Stimulated activated CD8-positive, alpha-beta memory T cell treated with anti-CD3 and anti-CD28 coated beads, Interleukin-4, amount 100 ng/mL, for 48 hours (primary cell): ENCODE measurements around the gene MAST4.
"Not testable (repeated sequence)": the region's sequence is repeated elsewhere in the genome, so short reads cannot be mapped to it uniquely, and the experiment has no call there.

Experiments
- DNase-seq: peaks from one replicate; pipeline ENCODE4 v3.0.0-alpha.2; 2020

The MAST4 gene

DNA sequence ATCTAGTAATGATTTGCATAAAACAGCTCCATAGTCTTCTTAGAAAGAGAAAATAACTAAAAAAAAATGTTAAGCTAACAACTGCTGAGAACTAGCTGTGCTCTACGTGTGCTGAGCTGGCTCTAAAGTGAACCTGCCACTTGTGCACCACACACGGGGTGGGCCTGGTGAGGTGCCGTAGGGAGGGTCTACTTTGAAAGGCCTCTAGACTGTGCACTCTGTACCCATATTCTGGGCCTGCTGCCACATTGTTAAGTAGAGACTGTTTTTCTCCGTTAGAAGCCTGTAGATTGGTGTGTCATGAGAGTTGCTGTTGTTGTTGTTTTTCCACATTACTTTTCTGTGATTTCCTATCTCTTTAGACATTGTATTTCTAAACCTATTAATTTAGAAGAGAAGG, 506.5 kb downstream of the MAST4 start:
- no peak for DNase-seq

DNA sequence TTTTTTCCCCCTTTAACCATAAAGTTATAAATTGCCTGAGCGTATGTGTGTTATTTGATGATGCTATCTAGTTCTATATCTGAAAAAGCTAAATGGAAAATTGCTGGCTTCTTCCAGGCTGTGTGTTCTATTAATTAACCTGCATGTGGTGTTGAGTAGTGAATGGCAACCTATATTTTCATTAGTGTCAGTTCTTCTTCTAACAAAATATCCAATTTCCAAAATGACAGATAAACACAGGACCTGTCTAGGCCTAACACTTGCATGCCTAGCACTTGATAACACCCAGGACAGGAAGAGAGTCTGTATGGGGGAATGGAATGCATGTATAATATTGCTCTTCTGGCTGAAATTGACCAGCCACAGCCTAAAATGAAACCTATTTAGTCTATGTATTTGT, 508.7 kb downstream of the MAST4 start:
- no peak for DNase-seq

DNA sequence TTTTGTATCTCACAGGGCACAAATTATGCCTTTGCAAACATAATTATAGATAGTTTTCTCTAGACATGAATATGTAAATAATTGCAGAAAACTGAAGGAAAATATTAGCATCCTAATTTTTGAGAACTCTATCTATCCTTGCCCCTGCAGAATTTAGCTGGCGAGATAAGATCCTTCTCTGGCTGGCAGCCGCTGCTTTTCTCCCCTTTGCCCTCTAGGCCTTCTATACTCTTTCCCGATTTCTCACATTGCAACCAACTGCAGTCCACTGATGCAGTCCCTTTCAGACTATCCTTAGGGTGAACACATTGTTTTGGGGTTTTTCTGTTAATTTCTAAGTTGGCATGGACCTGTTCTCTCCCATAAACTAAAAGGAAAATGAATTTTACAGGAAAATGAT, 509.1 kb downstream of the MAST4 start:
- DNase-seq = no peak

DNA sequence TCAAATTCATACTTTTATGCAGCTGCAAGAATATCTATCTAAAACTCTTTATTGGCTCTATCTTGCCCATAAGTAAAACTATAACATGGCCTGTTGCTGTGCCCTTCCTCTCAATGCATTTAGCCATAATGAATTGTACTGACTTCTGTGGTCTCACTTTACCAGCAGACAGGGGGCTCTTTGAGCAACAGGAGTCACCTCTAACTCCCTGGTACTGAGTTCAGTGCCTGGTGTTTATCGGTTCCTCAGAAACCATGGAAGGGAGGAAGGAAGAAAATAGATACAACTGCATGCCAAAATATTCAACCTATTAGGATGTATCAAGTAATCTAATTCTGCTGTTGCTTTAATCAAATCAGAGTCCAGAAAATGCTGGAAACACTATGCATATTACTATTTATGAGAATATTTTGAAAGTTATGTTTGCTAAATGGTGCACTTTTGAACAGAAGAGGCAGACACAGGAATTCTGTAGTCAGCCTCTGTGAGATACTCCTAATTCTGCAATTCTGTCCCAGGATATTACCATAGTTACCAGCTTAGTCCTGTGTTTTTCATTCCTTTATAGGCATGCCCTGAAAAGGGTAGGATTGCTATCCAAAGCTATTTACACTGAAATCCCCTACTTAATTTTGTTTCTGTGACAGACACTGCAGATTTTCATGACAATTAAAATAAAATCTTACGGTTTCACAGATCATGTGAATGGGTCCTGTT, 510.6 kb downstream of the MAST4 start:
- no peak for DNase-seq

DNA sequence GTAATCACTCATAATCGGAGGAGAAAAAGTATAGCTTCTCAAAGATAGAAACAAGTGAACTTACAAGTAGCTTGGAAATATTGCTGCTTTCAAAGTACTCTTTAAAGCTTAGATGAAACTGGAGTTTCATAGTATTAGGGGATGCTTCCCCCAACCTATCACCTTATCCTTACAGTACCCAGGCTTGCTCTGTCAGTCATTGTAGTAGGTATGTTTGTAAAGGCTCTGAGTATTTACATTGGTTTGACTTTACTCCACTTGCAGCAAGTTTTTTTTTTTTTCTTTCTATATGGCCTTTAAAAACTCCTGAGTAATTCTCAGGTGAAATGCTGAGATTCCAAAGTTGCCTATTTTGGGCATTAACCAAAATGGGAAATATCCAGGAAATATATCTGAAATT, 515.6 kb downstream of the MAST4 start:
- DNase-seq = no peak

DNA sequence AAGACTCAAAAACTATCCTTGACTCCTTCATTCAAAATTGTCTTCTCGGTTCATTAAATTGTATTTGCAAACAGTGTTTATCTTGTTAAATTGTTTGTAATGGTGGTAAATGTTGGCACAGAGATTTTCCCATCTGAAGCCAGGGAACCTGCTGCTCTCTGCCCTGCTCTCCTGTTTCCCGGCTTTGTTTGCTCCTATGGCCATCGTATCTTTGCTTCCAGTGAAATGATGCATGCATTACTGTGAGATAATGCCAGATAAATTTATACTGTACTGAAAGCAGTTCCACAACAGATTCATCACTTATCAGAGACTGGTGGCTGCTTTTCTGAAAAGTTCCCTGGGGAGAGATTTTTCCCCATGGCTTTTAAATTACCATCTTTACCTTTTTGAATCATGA, 519.1 kb downstream of the MAST4 start:
- DNase-seq = no peak

DNA sequence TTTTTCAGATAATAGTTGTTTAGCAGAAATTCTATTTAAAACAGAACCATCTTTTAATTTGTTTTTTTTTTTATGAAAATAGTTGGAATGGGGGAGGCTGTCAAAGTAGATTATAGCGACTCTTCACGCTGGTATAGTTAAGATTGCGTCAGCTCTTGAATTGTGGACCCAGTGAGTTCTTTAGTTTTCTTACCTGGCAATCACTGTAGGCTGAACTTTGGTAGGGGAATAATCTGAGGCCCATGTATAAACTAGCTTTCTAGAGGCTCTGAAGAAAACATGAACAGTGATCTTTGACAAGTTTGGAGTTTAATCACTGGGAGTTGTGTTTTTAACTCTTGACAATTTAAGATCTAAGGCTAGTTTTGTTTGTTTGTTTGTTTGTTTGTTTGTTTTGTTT, 519.6 kb downstream of the MAST4 start:
- DNase-seq = no peak

DNA sequence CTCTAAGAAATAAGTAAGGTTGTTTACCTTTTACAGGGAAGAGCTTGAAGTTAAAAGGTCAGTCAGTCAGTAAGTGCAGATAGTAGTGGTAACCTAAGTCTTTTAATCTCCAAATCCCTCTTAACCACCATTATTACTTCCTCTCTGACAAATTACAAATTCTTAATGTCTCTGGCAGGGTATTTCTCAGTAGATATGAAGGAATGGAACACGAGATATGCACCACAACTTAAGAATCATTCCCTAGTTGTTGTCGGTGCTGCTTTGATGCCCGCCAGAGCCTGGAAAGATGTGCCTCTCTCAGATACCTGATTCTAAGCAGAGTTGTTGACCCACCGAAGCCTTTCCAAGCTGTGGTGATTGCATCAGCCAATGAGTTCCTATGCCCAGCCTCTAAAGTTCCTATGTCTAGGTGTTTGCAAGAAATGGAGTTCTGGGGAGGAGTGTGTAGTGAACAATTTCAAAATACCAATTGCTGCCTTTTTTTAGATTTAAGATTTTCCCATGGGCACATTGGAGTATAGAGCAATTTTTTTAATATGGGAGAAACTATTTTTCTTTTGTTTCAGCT, 521.9 kb downstream of the MAST4 start:
- DNase-seq = no peak

DNA sequence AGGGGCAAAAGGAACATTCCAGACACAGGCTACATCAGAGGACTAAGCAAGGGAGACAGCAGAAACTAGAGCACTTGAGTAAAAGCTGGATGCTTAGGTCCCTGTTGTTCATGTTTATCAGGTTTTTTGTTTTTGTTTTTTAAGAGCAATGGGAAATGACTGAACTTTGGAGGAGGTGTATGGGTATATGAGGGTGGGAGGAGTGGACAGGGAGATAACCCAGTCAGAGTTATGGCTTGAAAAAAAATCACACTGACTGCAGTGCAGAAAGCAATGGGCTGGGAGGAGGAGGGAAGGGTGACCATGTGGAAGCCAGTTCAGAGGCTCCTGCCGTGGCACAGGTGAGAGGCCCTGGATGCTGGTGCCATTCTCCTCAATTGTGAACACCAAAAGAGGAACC, 522.8 kb downstream of the MAST4 start:
- no peak for DNase-seq

DNA sequence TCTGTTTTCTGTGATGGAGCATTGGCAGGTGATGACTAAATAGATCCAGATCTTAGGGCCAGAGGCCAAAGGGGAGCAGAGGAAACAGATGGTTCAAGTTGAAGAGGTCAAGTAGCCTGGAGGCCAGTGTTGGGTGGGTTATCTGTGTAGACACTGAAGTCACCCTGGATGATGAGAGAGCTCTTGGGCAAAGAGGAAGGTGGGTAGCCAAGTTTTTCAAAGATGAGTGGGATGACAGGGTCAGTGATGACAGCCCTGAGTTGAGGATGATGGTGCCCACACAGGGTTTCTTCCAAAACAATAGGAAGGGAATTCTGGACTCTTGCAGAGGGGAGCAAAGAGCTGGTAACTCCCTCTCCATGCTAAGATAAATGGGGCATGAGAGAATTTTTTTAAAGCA, 523.8 kb downstream of the MAST4 start:
- no peak for DNase-seq

DNA sequence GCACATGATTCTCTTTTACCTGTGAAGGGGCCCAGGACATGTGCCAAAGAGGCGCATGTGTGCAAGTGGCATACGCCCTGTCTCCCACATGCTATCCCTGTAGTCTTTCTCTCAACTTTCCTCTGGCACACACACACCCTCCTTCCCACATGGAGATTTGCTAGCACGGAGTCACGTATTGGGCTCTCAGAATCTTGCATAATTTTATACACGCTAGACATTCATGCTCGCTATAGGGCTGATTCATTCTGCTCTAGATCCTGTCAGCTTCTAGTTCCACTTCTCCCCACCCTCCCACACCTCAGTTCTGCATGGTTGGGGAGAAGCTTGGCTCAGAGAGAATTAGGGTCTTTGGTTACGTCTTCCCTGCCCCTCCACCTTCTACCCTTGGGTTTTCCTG, 527.6 kb downstream of the MAST4 start:
- no peak for DNase-seq

DNA sequence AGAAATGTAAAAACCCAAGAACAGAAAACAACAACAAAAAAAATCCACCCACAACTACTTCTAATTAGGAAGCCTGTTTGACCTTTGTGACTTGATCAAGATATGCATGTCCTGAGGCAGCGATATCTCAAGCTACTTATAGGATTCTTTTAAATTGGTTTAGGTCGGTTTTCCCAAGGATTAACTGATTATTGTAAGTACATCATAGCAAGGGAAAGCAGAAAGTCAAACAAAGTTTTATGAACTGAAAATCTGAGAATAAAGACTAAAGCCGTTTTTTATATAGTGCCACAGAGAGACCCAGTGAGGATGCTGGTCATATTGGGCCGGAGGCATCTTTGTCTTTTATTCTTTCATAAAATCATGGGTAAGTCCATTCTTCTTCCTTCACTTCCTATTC, 528.4 kb downstream of the MAST4 start:
- DNase-seq = no peak

DNA sequence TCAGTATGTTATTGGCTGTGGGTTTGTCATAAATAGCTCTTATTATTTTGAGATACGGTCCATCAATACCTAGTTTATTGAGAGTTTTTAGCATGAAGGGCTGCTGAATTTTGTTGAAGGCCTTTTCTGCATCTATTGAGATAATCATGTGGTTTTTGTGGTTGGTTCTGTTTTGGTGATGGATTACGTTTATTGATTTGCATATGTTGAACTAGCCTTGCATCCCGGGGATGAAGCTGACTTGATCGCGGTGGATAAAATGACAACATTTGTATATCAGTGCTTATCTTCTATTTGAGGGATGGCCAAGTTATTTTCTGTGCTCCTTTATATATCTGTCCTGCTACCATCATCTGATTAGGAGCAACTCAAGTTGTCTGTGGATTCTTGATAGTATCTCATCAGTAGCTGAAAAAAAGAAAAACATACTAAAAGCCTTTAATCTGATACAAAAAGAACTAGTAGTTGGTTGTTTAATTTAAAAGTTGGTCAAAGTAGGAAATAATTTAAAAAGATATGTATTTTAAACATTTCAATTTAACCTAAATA, 531.2 kb downstream of the MAST4 start:
- not testable (repeated sequence) for DNase-seq

DNA sequence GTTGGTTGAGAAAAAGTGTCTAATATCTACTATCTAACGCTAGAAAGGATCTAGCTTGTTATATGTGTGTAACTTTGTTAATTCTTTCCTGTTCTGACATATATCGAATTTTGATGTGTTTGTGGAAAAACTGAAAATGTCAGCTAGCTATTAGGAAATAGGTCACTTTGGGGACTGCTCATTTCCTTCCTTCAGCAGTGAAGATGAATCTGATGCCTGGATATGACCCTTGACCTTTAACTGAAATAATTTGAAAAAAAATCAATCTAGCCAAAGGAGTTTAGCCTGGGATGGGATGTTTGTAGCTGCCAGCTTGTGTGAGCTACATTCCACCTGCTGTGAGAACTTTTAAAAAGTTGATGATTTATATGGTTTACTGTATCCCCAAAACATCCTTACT, 533.6 kb downstream of the MAST4 start:
- no peak for DNase-seq

DNA sequence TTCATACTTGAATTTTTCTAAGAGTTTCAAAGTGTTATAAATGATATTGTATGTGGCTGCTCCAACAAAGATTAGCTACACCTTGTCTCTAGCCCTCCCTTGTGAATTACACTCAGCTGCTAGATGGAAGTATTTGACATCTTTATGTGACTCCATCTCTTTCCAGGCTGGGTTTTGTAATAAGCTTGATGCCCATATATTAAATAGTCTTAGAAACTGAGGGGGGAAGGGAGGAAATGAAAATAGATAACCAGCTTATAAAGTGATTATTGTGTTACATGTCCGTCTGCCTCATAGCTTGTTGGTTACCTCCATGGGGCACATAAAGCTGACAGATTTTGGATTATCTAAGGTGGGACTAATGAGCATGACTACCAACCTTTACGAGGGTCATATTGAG, 537.0 kb downstream of the MAST4 start:
- no peak for DNase-seq

DNA sequence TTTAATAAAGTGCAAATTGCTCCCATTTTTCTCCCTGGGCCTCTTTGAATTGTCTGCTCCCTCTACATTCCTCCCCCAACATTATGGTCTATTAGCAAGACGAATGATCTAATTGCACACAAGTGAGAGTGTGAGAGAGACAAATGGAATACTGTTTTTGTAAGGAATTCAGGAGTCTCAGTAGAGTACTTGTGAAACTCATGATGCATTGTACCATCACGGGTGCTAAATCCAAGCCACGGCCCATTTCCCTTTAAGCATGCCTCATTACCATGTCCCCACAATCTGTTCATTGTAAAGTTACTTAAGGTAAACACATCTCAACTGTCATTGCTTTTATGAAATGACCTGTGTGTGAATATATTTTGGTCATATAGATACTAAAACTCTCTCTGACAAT, 537.6 kb downstream of the MAST4 start:
- DNase-seq = no peak

DNA sequence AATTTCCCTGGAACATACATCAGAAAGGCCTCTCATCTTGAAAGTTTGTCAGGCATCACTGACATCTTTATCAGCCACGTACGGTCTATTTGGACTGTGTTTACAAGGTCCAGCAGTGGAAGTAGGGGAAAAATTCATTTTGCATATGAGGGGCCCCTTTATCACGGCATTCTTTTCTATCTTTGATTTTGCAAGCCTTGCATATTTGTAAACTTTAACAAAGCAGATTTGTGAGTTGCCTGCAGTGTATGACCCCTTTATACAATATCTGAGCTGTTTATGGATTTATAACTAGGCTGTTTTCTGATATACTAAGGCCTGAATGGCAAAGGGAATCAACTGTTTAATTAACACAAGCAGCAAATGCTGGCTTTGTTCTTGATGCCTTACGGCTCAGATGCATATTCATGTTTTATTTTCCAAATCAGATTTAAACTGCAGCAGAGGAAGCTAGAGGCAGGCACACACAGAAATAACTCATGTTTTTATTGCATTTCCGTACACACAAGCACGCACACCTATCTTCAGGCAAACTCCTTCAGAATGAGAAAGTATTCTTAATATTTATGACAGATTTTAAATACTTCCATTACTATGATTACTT, 539.3 kb downstream of the MAST4 start:
- DNase-seq = no peak

DNA sequence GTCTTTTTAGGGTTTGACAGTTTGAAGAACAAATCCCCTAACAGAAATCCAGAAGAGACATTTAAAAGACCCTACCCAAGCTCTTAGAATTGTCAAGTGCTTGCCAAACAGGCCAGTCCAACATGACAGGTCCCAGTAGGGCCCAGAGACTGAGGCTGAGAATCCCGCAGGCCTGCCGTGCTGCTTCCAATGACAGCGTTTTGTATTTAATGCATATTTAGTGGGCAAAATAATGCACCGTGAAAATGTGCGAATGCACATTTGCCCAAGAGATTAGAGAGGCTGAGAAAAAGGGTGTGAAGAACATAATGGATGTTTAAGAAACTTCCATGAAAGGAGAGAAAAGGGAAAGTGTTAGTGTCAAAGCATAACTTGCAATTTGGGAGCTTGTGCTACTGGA, 542.8 kb downstream of the MAST4 start:
- DNase-seq = no peak

DNA sequence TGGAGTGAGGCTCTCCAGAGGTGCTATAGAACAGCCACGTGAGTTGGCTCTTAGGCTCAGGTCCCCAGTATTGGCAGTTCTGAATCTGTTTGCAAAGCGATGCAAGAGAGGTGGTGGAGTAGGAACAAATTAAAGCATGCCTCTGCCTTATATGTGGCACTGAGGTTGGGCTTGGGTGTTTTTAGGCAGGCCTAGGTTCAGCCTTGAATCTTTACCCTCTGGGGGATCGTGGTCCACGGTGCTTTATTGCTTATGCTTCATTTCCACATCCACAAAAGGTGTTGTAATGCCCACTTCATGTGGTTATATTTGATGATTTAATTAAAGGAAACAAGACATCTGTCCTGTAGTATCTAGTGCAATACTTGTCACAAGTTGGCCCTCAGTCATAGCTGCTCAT, 544.2 kb downstream of the MAST4 start:
- no peak for DNase-seq

DNA sequence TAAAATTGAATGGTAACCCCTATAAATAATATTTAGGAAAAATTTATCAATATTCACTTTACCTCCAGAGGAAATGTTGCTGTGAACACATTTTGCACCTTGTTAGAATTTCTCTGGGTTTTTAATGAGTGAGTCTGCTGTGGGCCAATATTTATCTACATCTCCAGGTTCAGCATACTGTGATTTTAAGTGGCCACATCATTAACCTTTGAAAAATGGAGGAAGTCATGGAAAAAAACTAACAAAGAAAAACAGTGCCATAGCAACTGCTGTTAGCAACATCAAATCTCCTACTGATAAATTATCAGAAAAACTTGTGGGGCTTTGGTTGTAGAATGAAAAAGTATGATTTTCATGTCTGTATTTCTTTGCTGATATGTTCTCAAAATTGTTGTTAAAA, 545.5 kb downstream of the MAST4 start:
- no peak for DNase-seq

DNA sequence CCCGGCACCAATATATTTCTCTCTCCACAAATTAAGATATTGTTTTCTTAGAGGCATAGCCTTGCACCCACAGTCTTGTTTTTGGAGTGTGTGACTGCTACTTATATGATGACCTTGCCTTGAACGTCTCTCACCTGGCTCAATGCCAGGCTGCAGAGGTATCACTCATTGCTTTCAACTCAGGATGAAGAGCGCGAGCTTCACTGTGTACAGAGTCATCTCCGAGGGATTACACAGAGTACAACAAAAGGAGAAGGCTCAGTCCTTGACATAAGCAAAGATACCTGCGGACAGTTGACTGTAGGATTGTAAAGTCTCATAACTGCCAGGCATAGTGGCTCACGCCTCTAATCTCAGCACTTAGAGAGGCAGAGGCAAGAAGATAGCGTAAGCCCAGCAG, 546.6 kb downstream of the MAST4 start:
- no peak for DNase-seq

DNA sequence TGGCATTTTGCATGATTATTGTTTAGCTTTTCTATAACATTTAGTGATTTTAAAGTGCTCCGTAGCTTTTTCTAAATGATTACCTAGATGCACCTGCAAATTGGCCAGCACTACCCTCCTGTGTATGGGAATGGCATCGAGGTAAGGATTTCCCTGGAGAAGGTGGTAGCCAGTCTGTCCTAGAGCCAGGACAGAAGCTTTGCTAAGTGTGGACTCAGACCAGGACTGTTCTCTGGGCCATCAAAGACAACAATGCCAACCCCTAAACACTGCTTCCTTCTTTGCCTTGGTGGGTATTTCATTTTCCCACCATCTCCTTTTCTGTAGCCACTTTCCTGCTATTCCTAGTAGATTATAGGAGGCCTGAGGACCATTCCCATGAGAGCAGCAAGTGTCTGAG, 547.4 kb downstream of the MAST4 start:
- no peak for DNase-seq

DNA sequence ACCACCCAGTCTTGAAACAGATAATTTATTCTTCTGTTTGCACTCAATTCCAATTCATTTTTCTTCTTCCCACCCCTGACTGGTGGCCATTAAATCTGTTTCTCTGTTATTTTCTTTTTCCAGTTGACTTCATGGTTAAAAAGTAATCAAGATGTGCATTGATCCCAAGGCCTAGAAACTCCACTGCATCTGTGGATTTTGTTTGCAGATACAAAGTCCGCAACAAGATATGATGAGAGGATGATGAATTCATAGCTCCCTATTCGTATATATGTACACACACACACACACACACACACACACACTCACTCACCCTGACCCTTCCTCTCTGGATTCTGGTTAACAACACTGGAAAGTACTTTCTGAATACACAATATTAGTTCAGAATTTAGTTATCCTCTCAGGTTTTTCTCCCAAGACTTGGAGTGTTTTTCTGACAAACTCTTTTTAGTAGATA, 548.0 kb downstream of the MAST4 start:
- no peak for DNase-seq

DNA sequence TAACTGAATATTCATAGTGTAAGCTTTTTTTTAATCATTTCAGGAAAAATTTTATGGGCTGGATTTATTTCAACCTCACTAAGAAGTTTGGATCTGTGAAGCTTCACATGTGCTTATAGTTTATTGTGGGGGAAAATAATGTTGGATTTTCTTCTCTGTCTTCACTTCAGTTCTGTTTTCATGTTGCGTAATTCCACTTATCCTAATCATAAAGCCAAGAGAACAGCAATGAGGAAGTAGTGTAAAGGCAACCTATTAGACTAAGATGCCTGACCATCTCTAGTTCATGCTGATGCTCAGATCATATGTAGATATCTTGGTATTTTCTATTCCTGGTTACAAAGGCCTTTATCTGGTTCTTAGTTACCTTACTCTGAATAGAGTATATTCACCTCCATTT, 550.4 kb downstream of the MAST4 start:
- no peak for DNase-seq

DNA sequence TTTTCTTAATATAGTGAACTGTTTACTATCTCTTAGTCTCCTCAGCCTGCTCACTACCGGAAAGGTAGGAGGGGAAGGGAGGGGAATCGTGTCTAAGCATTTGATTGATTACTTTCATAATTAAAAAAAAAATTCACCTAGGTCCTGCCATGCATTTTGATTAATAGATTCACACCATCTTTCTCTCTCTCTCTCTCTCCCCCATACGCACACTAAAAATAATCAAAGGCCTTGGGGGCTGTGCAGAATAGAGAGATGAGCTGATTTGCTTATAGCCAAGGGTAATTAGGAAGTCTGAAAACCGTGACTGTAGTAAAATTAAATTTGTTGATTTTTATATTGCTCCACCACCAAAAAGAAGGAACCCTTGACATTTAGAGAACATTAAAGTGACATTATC, 550.8 kb downstream of the MAST4 start:
- DNase-seq = no peak
